ENCODE data around the gene S100A1. TPM values are rescaled to one million over a fixed set of nuclear protein-coding genes. Genes with fewer than 3 reads are reported as not detected.
"Not testable (repeated sequence)": the region's sequence is repeated elsewhere in the genome, so short reads cannot be mapped to it uniquely, and the experiment has no call there.

S100A1 gene
- total RNA-seq, 4 donors from 2014 or later, result 139 to 498 (median 231) TPM

DNA sequence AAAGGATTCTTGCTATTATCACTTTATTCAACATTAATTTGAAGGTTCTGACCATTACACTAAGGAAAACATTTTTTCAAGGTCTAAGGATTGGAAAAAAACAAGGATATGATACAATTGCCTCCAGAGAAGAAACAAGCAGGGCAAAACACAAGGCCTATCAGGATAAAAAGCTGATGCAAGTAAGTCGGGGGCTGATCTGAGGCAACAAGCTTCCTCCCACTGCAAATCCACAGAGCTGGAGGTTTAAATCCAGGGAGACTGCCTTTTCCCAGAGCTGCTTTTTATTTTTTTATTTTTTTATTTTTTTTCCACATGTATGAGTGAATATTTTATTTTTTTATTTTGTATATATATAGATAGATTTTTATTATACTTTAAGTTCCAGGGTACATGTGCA lies 43.2 kb upstream of the S100A1 start:
- intact Hi-C loops (cut with DNase I), result no loop called here
- H3K36me3 ChIP-seq, result no peaks in the 10 kb centered on the region
- H3K27ac ChIP-seq, result no peak overlapping the region
- no peak for DNase-seq
- H3K4me1 ChIP-seq, result peaks cover 8 to 12% of the 10 kb centered on the region in 2 donors
- H3K27me3 ChIP-seq, result no peaks in the 10 kb centered on the region
- no peaks in the 10 kb centered on the region for H3K9me3 ChIP-seq
- TF ChIP-seq CTCF (IDR thresholded peaks at IDR 0.05) (no peak), POLR2A (IDR thresholded peaks at IDR 0.05) (no peak)
- WGBS, 2 donors, result 94 to 100% methylated on average over 1 of the region's 1 CpG
- H3K4me3 ChIP-seq (replicated peaks in 1 of 3), result no peak overlapping the region

DNA sequence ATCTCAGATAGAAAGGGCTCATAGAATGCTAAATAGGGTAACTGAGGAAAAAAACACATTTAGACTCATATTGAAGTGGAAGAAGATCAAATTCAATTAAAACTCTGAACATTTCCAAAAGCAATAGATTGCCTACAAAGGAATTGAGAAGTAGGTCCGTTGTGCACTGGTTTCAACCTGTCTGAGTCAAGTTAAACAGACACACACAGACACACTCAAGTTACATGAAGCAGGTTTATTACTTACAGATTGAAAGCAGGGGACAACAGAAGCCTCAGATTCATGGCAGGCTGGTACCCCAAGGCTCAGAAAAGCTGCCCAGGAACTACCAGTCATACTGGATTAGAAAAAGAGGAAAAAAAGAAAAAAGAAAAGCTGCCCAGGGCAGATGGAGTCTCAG lies 41.9 kb upstream of the S100A1 start:
- WGBS, 2 donors, result 37 to 39% methylated on average over 1 of the region's 1 CpG

DNA sequence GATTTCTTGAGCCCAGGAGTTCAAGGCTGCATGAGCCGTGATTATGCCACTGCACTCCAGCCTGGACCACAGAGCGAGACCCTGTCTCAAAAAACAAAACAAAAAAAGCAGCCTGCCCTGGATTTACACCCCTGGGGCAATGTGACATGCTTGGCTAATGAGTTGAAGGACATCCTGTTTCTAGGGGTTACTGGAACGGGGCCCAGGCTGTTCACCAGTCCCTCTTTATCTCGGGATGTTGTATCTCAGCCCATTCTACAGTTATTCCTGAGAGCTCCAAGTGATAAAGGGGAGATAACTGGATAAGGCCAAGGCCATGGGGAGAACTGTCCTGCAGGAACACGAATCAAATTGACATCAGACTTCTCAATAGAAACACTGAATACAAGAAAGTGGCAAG lies 40.9 kb upstream of the S100A1 start:
- WGBS, 2 donors, result 54 to 55% methylated on average over 5 of the region's 5 CpGs
- Histone ChIP-seq H3K4me3 (replicated peaks in 1 of 3) (no peak overlapping the region), H3K36me3 (no peaks in the 10 kb centered on the region), H3K27me3 (no peaks in the 10 kb centered on the region), H3K4me1 (peaks cover 8 to 12% of the 10 kb centered on the region in 2 donors), H3K27ac (no peak overlapping the region), H3K9me3 (no peaks in the 10 kb centered on the region)
- TF ChIP-seq POLR2A (IDR thresholded peaks at IDR 0.05) (no peak), CTCF (IDR thresholded peaks at IDR 0.05) (no peak)
- DNase-seq, result peak in 1 of 2 donors; percentile 47
- intact Hi-C loops (cut with DNase I), result no loop called here

More for the DNA sequence above, 41.9 kb upstream of the S100A1 start:
- TF ChIP-seq CTCF (IDR thresholded peaks at IDR 0.05), result no peak
- no peak for TF ChIP-seq POLR2A (IDR thresholded peaks at IDR 0.05)
- no peak for DNase-seq
- Histone ChIP-seq H3K27me3 (no peaks in the 10 kb centered on the region), H3K4me1 (peaks cover 8 to 12% of the 10 kb centered on the region in 2 donors), H3K9me3 (no peaks in the 10 kb centered on the region), H3K4me3 (replicated peaks in 1 of 3) (no peak overlapping the region), H3K27ac (no peak overlapping the region), H3K36me3 (no peaks in the 10 kb centered on the region)
- intact Hi-C loops (cut with DNase I), result no loop called here

- Histone ChIP-seq H3K4me1 (peaks cover 12 to 14% of the 10 kb centered on the region in 2 donors), H3K27ac (peak overlapping the region in 1 of 3 donors; percentile 52)
- H3K36me3 ChIP-seq; H3K4me3 ChIP-seq (replicated peaks in 1 of 3); H3K27me3 ChIP-seq; intact Hi-C loops (cut with DNase I); H3K9me3 ChIP-seq: not testable (repeated sequence)
- WGBS, 2 donors, result 46 to 56% methylated on average over 10 of the region's 10 CpGs
- peak; percentile 64 to 71 for DNase-seq
Observed at GRCh38 chr1:153588033-153588432, 40.2 kb upstream of the S100A1 start.

- H3K27me3 ChIP-seq, result no peaks in the 10 kb centered on the region
- H3K4me3 ChIP-seq (replicated peaks in 1 of 3), result no peak overlapping the region
- H3K4me1 ChIP-seq, result peaks cover 12 to 14% of the 10 kb centered on the region in 2 donors
- H3K9me3 ChIP-seq, result no peaks in the 10 kb centered on the region
- TF ChIP-seq POLR2A (IDR thresholded peaks at IDR 0.05) (no peak), CTCF (IDR thresholded peaks at IDR 0.05) (no peak)
- H3K27ac ChIP-seq, result no peak overlapping the region
- H3K36me3 ChIP-seq, result no peaks in the 10 kb centered on the region
- intact Hi-C loops (cut with DNase I), result no loop called here
- 87 to 94% methylated on average over 2 of the region's 2 CpGs for WGBS, 2 donors
- DNase-seq, result no peak
Observed at GRCh38 chr1:153588482-153588881, 39.8 kb upstream of the S100A1 start.

DNA sequence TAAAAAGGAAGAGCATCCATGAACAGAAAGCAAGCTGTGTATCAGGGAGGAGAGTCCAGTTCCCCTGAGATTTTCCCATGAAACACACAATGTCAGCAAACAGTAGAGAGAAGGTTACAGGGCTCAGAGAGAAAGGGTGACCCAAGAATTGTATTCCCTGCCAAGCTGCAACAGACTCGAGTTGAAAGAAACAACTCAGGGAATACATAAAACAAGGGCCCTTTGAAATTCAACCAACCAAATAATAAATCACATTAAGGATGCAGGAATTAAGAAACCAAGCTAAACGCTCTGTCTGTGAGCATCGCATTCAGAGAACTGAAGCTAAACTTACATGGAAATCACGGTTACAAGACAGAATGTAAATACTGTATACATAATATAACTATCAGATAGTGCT lies 35.5 kb upstream of the S100A1 start:
- intact Hi-C loops (cut with DNase I), result no loop called here
- H3K9me3 ChIP-seq, result no peaks in the 10 kb centered on the region
- WGBS, 2 donors, result 29 to 37% methylated on average over 4 of the region's 4 CpGs

More for the DNA sequence above, 35.5 kb upstream of the S100A1 start:
- Histone ChIP-seq H3K27me3 (no peaks in the 10 kb centered on the region), H3K27ac (no peak overlapping the region), H3K36me3 (no peaks in the 10 kb centered on the region), H3K4me1 (peaks cover 4 to 7% of the 10 kb centered on the region in 2 donors), H3K4me3 (replicated peaks in 1 of 3) (no peak overlapping the region)
- no peak for DNase-seq
- no peak for TF ChIP-seq POLR2A (IDR thresholded peaks at IDR 0.05)
- TF ChIP-seq CTCF (IDR thresholded peaks at IDR 0.05), result no peak

All from thyroid gland (tissue), 4 donors.